Measurements from ENCODE around the gene FBXL5.

Gene FBXL5

GRCh38 chr4:15658136-15658770 lies 3.1 kb upstream of the FBXL5 start:
- no peak overlapping the region for H3K4me3 ChIP-seq (ENCODE audit: low read length)
- H3K9me3 ChIP-seq (ENCODE audit: control insufficient read depth, low read length) = no peaks in the 10 kb centered on the region
- H3K36me3 ChIP-seq (ENCODE audit: control insufficient read depth, insufficient read depth, low read length) = no peaks in the 10 kb centered on the region
- peaks cover 8% of the 10 kb centered on the region for H3K4me1 ChIP-seq (ENCODE audit: control insufficient read depth, insufficient read depth, low read length)
- H3K27me3 ChIP-seq (ENCODE audit: control insufficient read depth, insufficient read depth, low read length) = no peaks in the 10 kb centered on the region
- H3K9ac ChIP-seq (ENCODE audit: low read length) = no peak overlapping the region

- Histone ChIP-seq H3K9ac (ENCODE audit: low read length) (no peak overlapping the region), H3K4me1 (ENCODE audit: control insufficient read depth, insufficient read depth, low read length) (peaks cover 10% of the 10 kb centered on the region)
Measured at GRCh38 chr4:15657366-15657765, 2.2 kb upstream of the FBXL5 start.

GRCh38 chr4:15656038-15656470 lies 897 bp upstream of the FBXL5 start:
- peak overlapping the region; percentile 96 for H3K9ac ChIP-seq (ENCODE audit: low read length)
- no peaks in the 10 kb centered on the region for H3K36me3 ChIP-seq (ENCODE audit: control insufficient read depth, insufficient read depth, low read length)
- H3K27me3 ChIP-seq (ENCODE audit: control insufficient read depth, insufficient read depth, low read length) = no peaks in the 10 kb centered on the region
- H3K4me1 ChIP-seq (ENCODE audit: control insufficient read depth, insufficient read depth, low read length) = peaks cover 15% of the 10 kb centered on the region
- peak overlapping the region; percentile 60 for H3K4me3 ChIP-seq (ENCODE audit: low read length)
- H3K9me3 ChIP-seq (ENCODE audit: control insufficient read depth, low read length) = no peaks in the 10 kb centered on the region

More at GRCh38 chr4:15657366-15657765, 2.2 kb upstream of the FBXL5 start:
- Histone ChIP-seq H3K9me3 (ENCODE audit: control insufficient read depth, low read length) (no peaks in the 10 kb centered on the region), H3K36me3 (ENCODE audit: control insufficient read depth, insufficient read depth, low read length) (no peaks in the 10 kb centered on the region), H3K27me3 (ENCODE audit: control insufficient read depth, insufficient read depth, low read length) (no peaks in the 10 kb centered on the region), H3K4me3 (ENCODE audit: low read length) (no peak overlapping the region)

DNA sequence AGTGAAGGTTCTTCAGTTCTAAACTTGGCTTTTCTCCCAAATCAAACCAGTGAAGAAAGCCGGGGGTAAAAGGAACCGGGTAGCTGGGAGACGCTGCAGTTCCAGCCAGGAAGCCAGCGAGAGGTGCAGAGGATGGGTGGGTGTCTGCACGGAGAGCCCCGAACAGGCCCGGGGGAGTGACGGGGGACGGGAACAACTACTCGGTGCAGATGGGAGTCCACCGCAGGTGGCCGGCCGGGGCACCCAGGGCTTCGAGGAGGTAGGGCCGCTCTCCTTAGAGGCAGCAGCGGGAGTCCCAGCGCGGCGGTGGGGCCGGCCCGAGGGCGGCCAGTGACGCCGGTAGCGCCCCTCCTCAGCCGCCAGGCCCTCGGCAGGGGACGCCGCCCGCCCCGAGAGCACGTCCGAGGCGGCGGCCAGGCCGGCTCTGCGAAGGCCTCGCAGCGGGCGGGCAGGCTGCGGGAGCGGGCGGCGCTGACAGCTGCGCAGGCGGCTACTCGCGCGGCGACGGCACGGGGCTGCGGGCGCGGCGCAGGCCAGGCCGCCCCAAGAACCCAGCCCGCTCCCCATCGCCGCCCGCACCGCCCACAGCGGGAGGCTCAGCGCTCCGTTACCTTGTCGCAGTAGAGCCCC lies 449 bp downstream of the FBXL5 start:
- H3K9ac ChIP-seq (ENCODE audit: low read length) = peak overlapping the region; percentile 96
- H3K4me1 ChIP-seq (ENCODE audit: control insufficient read depth, insufficient read depth, low read length) = peaks cover 15% of the 10 kb centered on the region
- peak overlapping the region; percentile 94 for H3K4me3 ChIP-seq (ENCODE audit: low read length)
- H3K9me3 ChIP-seq (ENCODE audit: control insufficient read depth, low read length) = no peaks in the 10 kb centered on the region
- no peaks in the 10 kb centered on the region for H3K36me3 ChIP-seq (ENCODE audit: control insufficient read depth, insufficient read depth, low read length)
- H3K27me3 ChIP-seq (ENCODE audit: control insufficient read depth, insufficient read depth, low read length) = no peaks in the 10 kb centered on the region

- H3K9ac ChIP-seq (ENCODE audit: low read length) = peak overlapping the region; percentile 96
- H3K36me3 ChIP-seq (ENCODE audit: control insufficient read depth, insufficient read depth, low read length) = no peaks in the 10 kb centered on the region
- H3K27me3 ChIP-seq (ENCODE audit: control insufficient read depth, insufficient read depth, low read length) = no peaks in the 10 kb centered on the region
- peaks cover 15% of the 10 kb centered on the region for H3K4me1 ChIP-seq (ENCODE audit: control insufficient read depth, insufficient read depth, low read length)
- H3K9me3 ChIP-seq (ENCODE audit: control insufficient read depth, low read length) = no peaks in the 10 kb centered on the region
- peak overlapping the region; percentile 94 for H3K4me3 ChIP-seq (ENCODE audit: low read length)
Measured at GRCh38 chr4:15653864-15654592, 1.1 kb downstream of the FBXL5 start.

- Histone ChIP-seq H3K9ac (ENCODE audit: low read length) (peak overlapping the region; percentile 96), H3K4me3 (ENCODE audit: low read length) (peak overlapping the region; percentile 94), H3K27me3 (ENCODE audit: control insufficient read depth, insufficient read depth, low read length) (no peaks in the 10 kb centered on the region), H3K4me1 (ENCODE audit: control insufficient read depth, insufficient read depth, low read length) (peaks cover 15% of the 10 kb centered on the region), H3K36me3 (ENCODE audit: control insufficient read depth, insufficient read depth, low read length) (no peaks in the 10 kb centered on the region), H3K9me3 (ENCODE audit: control insufficient read depth, low read length) (no peaks in the 10 kb centered on the region)
Measured at GRCh38 chr4:15653420-15653819, 1.7 kb downstream of the FBXL5 start.

DNA sequence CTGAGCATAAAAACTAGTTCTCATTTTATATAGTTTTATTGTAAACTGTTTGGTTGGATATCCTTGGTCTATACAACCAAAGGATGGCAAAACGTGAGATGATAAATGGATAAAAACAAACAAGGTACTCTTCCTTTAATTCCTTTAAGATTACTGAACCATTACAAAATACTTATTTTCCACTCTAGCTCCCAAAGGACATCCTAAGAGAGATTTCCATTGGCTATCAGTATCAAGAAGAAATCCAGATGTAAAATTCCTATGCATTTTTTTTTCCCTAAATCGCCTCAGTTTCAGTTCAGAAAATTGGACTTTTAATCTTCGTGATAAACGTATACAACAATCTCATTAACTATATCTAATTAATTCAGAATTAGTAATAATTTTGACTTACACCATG lies 2.3 kb downstream of the FBXL5 start:
- Histone ChIP-seq H3K4me3 (ENCODE audit: low read length) (no peak overlapping the region), H3K4me1 (ENCODE audit: control insufficient read depth, insufficient read depth, low read length) (peaks cover 15% of the 10 kb centered on the region), H3K9me3 (ENCODE audit: control insufficient read depth, low read length) (no peaks in the 10 kb centered on the region), H3K9ac (ENCODE audit: low read length) (peak overlapping the region; percentile 96), H3K27me3 (ENCODE audit: control insufficient read depth, insufficient read depth, low read length) (no peaks in the 10 kb centered on the region), H3K36me3 (ENCODE audit: control insufficient read depth, insufficient read depth, low read length) (no peaks in the 10 kb centered on the region)

DNA sequence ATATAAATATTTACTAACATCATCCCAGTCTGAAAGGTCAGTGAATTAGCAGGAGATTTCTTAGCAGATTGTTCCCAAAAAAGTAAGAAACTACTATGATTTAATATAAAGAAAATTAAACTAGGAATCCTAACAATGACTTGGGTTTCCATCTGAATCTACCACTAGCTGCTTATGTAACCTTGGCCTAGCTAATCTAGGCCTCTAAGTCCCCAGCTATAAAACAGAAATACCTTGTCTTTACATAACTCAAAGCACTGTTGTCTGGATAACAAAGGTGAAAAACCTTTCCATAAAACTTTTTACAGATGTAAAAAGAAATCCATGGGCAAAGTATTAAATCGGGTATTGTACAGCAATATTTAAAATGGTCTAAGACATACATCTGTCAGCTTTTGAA lies 3.0 kb downstream of the FBXL5 start:
- H3K4me3 ChIP-seq (ENCODE audit: low read length) = no peak overlapping the region
- H3K9me3 ChIP-seq (ENCODE audit: control insufficient read depth, low read length) = no peaks in the 10 kb centered on the region
- H3K27me3 ChIP-seq (ENCODE audit: control insufficient read depth, insufficient read depth, low read length) = no peaks in the 10 kb centered on the region
- peaks cover 15% of the 10 kb centered on the region for H3K4me1 ChIP-seq (ENCODE audit: control insufficient read depth, insufficient read depth, low read length)
- H3K9ac ChIP-seq (ENCODE audit: low read length) = no peak overlapping the region
- H3K36me3 ChIP-seq (ENCODE audit: control insufficient read depth, insufficient read depth, low read length) = no peaks in the 10 kb centered on the region

DNA sequence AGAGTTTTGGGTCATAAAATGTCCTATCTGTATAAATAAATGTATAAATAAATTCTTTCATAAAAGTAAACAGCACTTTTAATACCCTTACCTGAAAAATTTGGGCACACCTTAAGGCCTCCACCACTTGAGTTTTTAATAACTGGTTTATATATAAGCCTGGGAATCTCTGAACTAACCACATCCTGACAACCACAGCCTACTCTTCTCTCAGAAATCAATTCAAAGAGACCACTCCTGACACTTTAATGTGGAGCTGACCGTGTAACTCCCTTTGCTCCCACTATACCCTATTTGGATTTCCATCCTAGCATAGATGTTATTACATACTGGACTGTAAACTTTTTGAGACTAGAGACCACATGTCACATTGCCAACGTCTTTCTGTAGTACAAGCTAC lies 3.5 kb downstream of the FBXL5 start:
- Histone ChIP-seq H3K36me3 (ENCODE audit: control insufficient read depth, insufficient read depth, low read length) (no peaks in the 10 kb centered on the region), H3K4me1 (ENCODE audit: control insufficient read depth, insufficient read depth, low read length) (peaks cover 15% of the 10 kb centered on the region), H3K4me3 (ENCODE audit: low read length) (no peak overlapping the region), H3K9ac (ENCODE audit: low read length) (no peak overlapping the region), H3K9me3 (ENCODE audit: control insufficient read depth, low read length) (no peaks in the 10 kb centered on the region), H3K27me3 (ENCODE audit: control insufficient read depth, insufficient read depth, low read length) (no peaks in the 10 kb centered on the region)

DNA sequence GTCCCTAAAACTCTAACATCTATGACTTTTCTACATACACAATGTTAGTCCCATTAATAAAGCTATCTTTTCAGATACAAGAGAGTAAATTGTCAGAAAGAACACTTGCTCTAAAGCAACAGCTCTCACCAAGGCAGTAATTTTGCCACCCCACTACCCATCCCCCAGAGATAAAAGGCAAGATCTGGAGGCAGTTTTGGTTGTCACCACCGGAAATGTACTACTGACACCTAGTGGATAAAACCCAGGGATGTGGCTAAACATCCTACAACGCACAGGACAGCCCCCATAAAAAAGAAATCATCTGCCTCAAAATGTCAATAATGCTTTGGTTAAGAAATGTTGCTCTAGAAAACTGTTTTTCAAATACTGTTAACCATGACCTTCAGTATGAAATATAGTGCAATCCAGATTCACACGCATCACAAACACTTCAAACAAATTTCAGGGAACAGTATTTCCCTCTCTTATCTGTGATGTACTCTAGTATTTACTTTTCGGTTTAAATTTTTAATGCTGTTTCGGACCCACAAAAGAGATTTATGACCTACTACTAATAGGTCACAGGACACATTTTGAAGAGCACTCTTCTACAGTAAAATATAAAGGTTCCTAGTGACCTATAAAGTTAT lies 5.1 kb downstream of the FBXL5 start:
- Histone ChIP-seq H3K27me3 (ENCODE audit: control insufficient read depth, insufficient read depth, low read length) (no peaks in the 10 kb centered on the region), H3K4me3 (ENCODE audit: low read length) (no peak overlapping the region), H3K9me3 (ENCODE audit: control insufficient read depth, low read length) (no peaks in the 10 kb centered on the region), H3K36me3 (ENCODE audit: control insufficient read depth, insufficient read depth, low read length) (no peaks in the 10 kb centered on the region), H3K9ac (ENCODE audit: low read length) (no peak overlapping the region), H3K4me1 (ENCODE audit: control insufficient read depth, insufficient read depth, low read length) (peaks cover 7% of the 10 kb centered on the region)

GRCh38 chr4:15648600-15648999 lies 6.6 kb downstream of the FBXL5 start:
- peaks cover 7% of the 10 kb centered on the region for H3K4me1 ChIP-seq (ENCODE audit: control insufficient read depth, insufficient read depth, low read length)
- no peak overlapping the region for H3K9ac ChIP-seq (ENCODE audit: low read length)

DNA sequence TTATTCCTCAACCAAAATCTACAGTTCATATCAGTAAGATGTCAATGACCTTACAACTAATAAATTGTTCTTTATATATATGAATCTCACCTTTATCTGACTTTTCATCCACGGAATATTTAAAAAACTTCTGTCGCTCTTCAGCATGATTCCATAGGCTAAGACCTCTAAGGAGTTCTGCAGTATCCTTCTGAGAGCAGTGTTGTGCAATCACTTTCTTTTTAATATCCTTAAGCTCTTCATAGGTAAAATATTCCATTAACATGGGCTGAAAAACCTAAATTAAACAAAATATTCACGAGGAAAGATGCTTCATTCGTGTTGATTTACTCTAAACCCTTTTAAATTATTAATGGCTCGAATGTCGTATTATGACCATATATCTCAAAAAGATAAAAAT lies 16.7 kb downstream of the FBXL5 start:
- H3K36me3 ChIP-seq (ENCODE audit: control insufficient read depth, insufficient read depth, low read length) = no peaks in the 10 kb centered on the region
- H3K9me3 ChIP-seq (ENCODE audit: control insufficient read depth, low read length) = no peaks in the 10 kb centered on the region
- no peak overlapping the region for H3K4me3 ChIP-seq (ENCODE audit: low read length)
- H3K4me1 ChIP-seq (ENCODE audit: control insufficient read depth, insufficient read depth, low read length) = no peaks in the 10 kb centered on the region
- no peaks in the 10 kb centered on the region for H3K27me3 ChIP-seq (ENCODE audit: control insufficient read depth, insufficient read depth, low read length)
- no peak overlapping the region for H3K9ac ChIP-seq (ENCODE audit: low read length)

More at GRCh38 chr4:15648600-15648999, 6.6 kb downstream of the FBXL5 start:
- no peaks in the 10 kb centered on the region for H3K36me3 ChIP-seq (ENCODE audit: control insufficient read depth, insufficient read depth, low read length)
- H3K27me3 ChIP-seq (ENCODE audit: control insufficient read depth, insufficient read depth, low read length) = no peaks in the 10 kb centered on the region
- no peak overlapping the region for H3K4me3 ChIP-seq (ENCODE audit: low read length)
- no peaks in the 10 kb centered on the region for H3K9me3 ChIP-seq (ENCODE audit: control insufficient read depth, low read length)
